Smooth muscle cell (in vitro differentiated cells): ENCODE results near the gene POLL. TPM values are rescaled to one million over a fixed set of nuclear protein-coding genes. Genes with fewer than 3 reads are reported as not detected.

Source experiments
- DNase-seq: peaks from one replicate; lab custom pipeline; 2025; ENCODE audit not compliant: unreplicated experiment; lab: John Stamatoyannopoulos, UW
- H2AFZ ChIP-seq: fragments of 200-600 bp; sonication (generic); 2 replicates; pipeline ENCODE4 v1.6.0; 2016; ENCODE audit warnings: antibody characterized with exemption, low read depth, mild to moderate bottlenecking
- H3F3A ChIP-seq: fragments of 200-600 bp; sonication (generic); 2 replicates; pipeline ENCODE4 v1.6.0; 2017; ENCODE audit warnings: antibody characterized with exemption, low read depth
- H3K27ac ChIP-seq: fragments of 200-600 bp; sonication (generic); 2 replicates; pipeline ENCODE4 v1.5.1; 2016; ENCODE audit warnings: low read depth, mild to moderate bottlenecking
- H3K27me3 ChIP-seq: fragments of 200-600 bp; sonication (generic); 2 replicates; pipeline ENCODE4 v1.6.1; 2016; ENCODE audit warnings: low read depth, mild to moderate bottlenecking
- H3K36me3 ChIP-seq: fragments of 200-600 bp; sonication (generic); 2 replicates; pipeline ENCODE4 v1.5.1; 2016; ENCODE audit warnings: low read depth
- H3K4me1 ChIP-seq: fragments of 200-600 bp; sonication (generic); 2 replicates; pipeline ENCODE4 v1.5.1; 2016; ENCODE audit warnings: low read depth
- H3K4me2 ChIP-seq: fragments of 200-600 bp; sonication (generic); 2 replicates; pipeline ENCODE4 v1.6.0; 2016; ENCODE audit warnings: mild to moderate bottlenecking
- H3K4me3 ChIP-seq: fragments of 200-600 bp; sonication (generic); 2 replicates; pipeline ENCODE4 v1.5.1; 2016; ENCODE audit warnings: mild to moderate bottlenecking
- H3K79me2 ChIP-seq: fragments of 200-600 bp; sonication (generic); 2 replicates; pipeline ENCODE4 v1.6.0; 2016; ENCODE audit warnings: low read depth, mild to moderate bottlenecking
- H3K9ac ChIP-seq: fragments of 200-600 bp; sonication (generic); 2 replicates; pipeline ENCODE4 v1.6.0; 2016; ENCODE audit warnings: low read depth
- H3K9me3 ChIP-seq: fragments of 200-600 bp; sonication (generic); replicated peaks from 2 replicates; pipeline ENCODE4 v1.5.1; 2016; ENCODE audit warnings: low read depth
- H4K20me1 ChIP-seq: fragments of 200-600 bp; sonication (generic); 2 replicates; pipeline ENCODE4 v1.6.0; 2016; ENCODE audit warnings: low read depth
- CTCF ChIP-seq: fragments of 200-600 bp; sonication (generic); IDR thresholded peaks from 2 replicates; pipeline ENCODE4 v1.5.1; 2017; ENCODE audit warnings: borderline replicate concordance, mild to moderate bottlenecking, antibody characterized with exemption; ENCODE audit not compliant: insufficient read depth, poor library complexity, severe bottlenecking
- WGBS: methylation state at CpG from one replicate; pipeline ENCODE4 v1.1.7; 2016; ENCODE audit warnings: low lambda C conversion rate; 5-methylcytosine and 5-hydroxymethylcytosine counted together
- polyA plus RNA-seq: library from polyadenylated mRNA; unstranded; fragments of >200 nt; fragmentation: Nextera tagmentation; extraction: Ambion mirVana; gene quantifications from 2 replicates; pipeline ENCODE4 v1.2.1, GENCODE V29; 2016
- total RNA-seq: library from RNA; depleted of rRNA; stranded (reverse); fragments of >200 nt; gene quantifications from 2 replicates; pipeline ENCODE4 v1.2.3, GENCODE V29; 2014

Gene POLL
- total and polyA plus RNA-seq, 2 experiments from 2014 or later = 14.6 to 15.1 TPM

- peaks cover 75% of the 10 kb centered on the region for H4K20me1 ChIP-seq
- H3K9ac ChIP-seq = no peak overlapping the region
- DNase-seq = no peak
- H3K79me2 ChIP-seq = no peaks in the 10 kb centered on the region
- H3K9me3 ChIP-seq = no peaks in the 10 kb centered on the region
- peaks cover 10% of the 10 kb centered on the region for H3K4me1 ChIP-seq
- H3K27ac ChIP-seq = no peak overlapping the region
- WGBS = 95% methylated on average over 13 of the region's 13 CpGs
- no peaks in the 10 kb centered on the region for H3K36me3 ChIP-seq
- H3F3A ChIP-seq = no peaks in the 10 kb centered on the region
- no peak overlapping the region for H3K4me2 ChIP-seq
- H3K4me3 ChIP-seq = no peak overlapping the region
- H3K27me3 ChIP-seq = no peaks in the 10 kb centered on the region
- H2AFZ ChIP-seq = no peak overlapping the region
- no peak for TF ChIP-seq CTCF
Observed at GRCh38 chr10:101629837-101630632, 42.0 kb upstream of the POLL start.

GRCh38 chr10:101625821-101626412 lies 37.9 kb upstream of the POLL start:
- no peaks in the 10 kb centered on the region for H3K79me2 ChIP-seq
- no peak overlapping the region for H3K27ac ChIP-seq
- H3K9ac ChIP-seq = no peak overlapping the region
- H3K36me3 ChIP-seq = peaks cover 7% of the 10 kb centered on the region
- H3F3A ChIP-seq = no peaks in the 10 kb centered on the region
- DNase-seq = no peak
- no peak overlapping the region for H2AFZ ChIP-seq
- no peak for TF ChIP-seq CTCF
- H3K4me1 ChIP-seq = peaks cover 8% of the 10 kb centered on the region
- H3K4me2 ChIP-seq = no peak overlapping the region
- no peaks in the 10 kb centered on the region for H3K9me3 ChIP-seq
- no peak overlapping the region for H3K4me3 ChIP-seq
- H3K27me3 ChIP-seq = no peaks in the 10 kb centered on the region
- WGBS = 89% methylated on average over 1 of the region's 1 CpG
- H4K20me1 ChIP-seq = peaks cover 42% of the 10 kb centered on the region

DNA sequence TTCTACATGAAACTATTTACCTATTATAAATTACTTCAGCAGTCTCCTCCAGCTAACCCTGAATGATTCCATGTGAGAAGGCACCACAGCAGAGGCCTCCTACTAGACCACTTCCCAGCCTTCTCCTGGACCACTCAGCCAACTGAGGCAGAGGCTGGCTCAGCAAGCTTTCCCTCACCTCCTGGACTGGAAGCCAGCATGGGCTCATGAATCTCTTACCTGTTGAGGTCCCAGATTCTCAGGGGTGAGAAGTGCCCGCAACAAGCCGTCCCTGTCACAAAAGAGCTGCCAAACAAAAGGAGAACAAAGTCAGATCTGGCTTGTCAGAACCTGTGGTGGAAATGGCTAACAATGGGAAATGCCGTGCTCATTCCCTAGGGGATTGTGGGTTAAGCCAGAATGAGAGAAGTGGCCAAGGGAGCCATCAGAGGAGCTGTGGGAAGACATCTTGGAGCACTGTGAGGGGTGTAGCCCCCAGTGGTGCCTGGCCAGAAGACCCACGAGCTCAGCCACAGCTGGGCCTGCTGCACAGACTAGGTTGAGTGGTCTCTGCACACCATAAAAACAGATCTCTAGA lies 36.6 kb upstream of the POLL start:
- no peaks in the 10 kb centered on the region for H3K27me3 ChIP-seq
- peaks cover 11% of the 10 kb centered on the region for H3K4me1 ChIP-seq
- H3F3A ChIP-seq = no peaks in the 10 kb centered on the region
- H3K79me2 ChIP-seq = no peaks in the 10 kb centered on the region
- no peak overlapping the region for H3K4me3 ChIP-seq
- H2AFZ ChIP-seq = no peak overlapping the region
- no peak overlapping the region for H3K27ac ChIP-seq
- no peak for TF ChIP-seq CTCF
- peaks cover 29% of the 10 kb centered on the region for H4K20me1 ChIP-seq
- no peak overlapping the region for H3K9ac ChIP-seq
- H3K36me3 ChIP-seq = peaks cover 7% of the 10 kb centered on the region
- H3K9me3 ChIP-seq = no peaks in the 10 kb centered on the region
- WGBS = 89% methylated on average over 4 of the region's 4 CpGs
- H3K4me2 ChIP-seq = no peak overlapping the region
- no peak for DNase-seq
